ENCODE data around the gene RBBP8. TPM values are rescaled to one million over a fixed set of nuclear protein-coding genes. Genes with fewer than 3 reads are reported as not detected.
"Not testable (repeated sequence)": the region's sequence is repeated elsewhere in the genome, so short reads cannot be mapped to it uniquely, and the experiment has no call there.

RBBP8 gene
- total RNA-seq (2014; rRNA removed; shearing (Covaris generic)) = 58.1 and 76.6 TPM in 2 replicates

DNA sequence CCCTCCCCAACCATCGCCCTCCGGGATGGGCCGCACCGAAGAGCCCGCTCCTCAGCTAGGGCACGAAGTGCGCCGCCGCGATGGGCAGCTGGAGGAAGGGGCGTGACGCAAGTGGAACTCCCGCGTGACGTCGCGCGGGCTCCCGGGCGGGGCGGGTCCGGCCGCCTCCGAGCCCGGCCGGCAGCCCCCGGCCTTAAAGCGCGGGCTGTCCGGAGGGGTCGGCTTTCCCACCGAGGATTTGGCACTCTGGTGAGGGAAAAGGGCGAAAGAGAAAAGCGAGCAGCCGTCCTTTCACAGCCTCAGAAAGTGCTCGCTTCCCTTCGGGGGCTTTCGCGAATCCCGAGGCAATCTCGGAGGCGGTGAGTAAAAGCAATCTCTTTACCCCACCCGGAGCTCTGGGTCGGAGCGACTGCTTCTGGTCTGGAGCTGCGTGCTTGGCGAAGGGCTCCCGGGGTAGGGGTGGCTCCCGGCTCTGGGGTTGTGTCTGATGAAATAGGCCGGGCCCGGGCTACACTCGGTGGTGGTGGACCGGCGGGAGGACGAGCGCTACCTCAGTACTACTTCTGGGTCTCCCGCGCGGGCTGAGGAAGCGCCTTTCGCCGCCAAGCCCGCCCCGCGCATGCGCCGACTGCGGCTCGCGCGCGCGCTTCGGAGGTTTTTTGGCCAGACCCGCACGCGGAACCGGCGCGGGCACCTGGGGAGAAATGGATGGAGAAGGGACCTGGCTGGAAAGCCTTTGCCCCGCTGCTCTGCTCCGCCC is at the start of gene RBBP8:
TSS of gene RBBP8 (plus strand) at position 123 of the 760 bp plus-strand sequence. CDS start 3,524 bp downstream, outside the sequence.
- DNase-seq (ENCODE audit: low read depth) = peak; percentile 89

DNA sequence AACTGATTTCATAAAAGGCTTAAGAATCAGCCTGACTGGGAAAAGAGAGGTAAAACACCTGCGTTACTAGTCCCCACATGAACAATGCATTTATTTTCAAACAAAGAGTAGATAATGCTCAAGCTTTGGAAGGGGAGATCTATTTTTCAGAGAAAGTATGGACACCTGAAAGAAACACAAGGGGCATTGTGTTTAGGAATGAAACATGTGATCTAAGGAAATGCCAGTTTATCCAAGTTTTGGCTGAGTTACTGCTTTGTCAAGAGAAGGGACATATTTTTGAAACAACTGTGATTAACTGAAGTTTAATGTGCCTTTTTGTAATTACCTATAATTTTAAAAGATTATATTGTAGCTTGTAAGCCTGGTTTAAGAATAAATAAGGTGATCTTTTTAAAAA is 49.3 kb upstream of the RBBP8 start:
- DNase-seq (ENCODE audit: low read depth) = no peak

- not testable (repeated sequence) for DNase-seq (ENCODE audit: low read depth)
Observed at GRCh38 chr18:22885694-22886093, 47.4 kb upstream of the RBBP8 start.

DNA sequence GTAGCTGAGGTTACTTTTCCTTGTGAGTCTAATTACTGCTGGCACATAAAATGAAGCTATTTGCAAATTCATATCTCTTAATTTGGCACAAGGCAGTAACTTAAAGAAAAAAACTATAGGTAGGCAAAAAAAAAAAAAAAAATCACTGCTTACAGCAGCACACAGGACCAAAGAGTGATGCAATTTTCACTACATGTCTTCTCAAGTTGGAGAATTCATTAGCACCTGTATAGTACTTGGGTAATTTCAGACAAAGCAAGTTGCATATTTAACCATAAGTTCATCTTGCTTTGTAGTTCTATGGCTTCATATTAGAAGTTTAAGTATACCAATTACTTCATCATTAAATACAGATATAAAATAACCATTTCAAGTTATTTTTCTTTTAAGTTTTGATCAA is 33.7 kb upstream of the RBBP8 start:
- no peak for DNase-seq (ENCODE audit: low read depth)

- no peak for DNase-seq (ENCODE audit: low read depth)
Observed at GRCh38 chr18:22900558-22901238, 32.4 kb upstream of the RBBP8 start.

DNA sequence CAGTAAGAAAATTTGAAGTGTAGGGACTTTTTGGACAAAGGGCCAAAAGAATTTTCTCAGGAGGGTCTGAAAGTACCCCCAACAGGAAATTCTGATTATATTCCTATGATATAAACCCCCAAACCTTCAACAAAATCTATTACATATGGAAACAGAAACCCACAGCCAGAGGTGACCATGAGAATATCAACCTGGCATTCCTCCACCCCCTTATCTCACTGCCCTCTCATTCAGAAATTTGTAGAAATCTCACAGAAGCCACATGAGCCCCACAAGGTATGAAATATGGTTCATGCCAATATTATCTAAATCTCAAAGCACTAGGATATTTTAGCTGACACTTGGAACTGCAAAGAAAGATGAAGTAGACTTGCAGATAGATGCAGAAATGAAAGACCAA is 31.0 kb upstream of the RBBP8 start:
- no peak for DNase-seq (ENCODE audit: low read depth)

DNA sequence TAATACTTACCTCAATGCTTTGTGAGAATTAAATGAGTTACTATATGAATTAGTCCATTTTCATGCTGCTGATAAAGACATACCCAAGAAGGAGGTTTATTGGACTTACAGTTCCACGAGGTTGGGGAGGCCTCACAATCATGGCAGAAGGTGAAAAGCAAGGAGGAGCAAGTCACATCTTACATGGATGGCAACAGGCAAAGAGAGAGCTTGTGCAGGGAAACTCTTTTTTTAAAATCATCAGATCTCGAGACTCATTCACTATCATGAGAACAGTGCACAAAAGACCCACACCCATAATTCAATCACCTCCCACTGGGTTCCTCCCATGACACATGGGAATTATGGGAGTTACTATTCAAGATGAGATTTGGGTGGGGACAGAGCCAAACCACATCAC is 29.9 kb upstream of the RBBP8 start:
- DNase-seq (ENCODE audit: low read depth) = not testable (repeated sequence)

DNA sequence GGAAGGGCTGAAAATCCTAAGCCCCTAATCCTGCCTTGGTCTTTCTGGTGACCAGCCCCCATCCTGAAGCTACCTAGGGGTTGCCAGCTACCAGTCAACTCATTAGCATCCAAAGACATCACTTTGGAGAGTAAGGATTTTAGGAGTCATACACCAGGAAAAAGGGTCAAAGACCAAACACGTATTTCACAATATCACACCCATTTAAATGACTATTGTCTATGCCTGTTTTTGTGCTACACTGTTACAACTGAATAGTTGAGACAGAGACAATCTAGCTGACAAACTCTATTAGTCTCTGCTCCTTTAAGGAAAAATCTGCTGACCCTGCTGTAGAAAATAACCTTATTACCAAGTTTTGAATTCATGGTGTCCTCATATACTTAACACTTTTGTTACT is 21.0 kb upstream of the RBBP8 start:
- DNase-seq (ENCODE audit: low read depth) = no peak

DNA sequence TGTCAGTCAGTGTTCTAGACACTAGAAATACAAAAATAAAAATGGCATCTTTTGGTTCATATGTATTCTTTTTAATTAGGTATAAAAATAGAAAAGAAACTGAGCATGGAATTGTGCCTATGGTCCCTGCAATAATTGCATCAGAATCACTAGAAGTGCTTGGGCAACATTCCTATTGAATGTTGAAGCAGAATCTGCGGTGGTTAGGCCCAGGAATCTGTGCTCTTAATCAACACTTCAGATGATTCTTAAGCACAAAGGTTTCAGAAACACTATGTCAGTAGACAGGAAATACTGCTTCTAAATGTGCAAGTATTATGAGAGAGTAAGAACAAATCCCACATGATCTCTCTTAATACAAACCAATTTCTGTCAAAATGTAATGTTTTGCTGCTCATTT is 20.3 kb upstream of the RBBP8 start:
- no peak for DNase-seq (ENCODE audit: low read depth)

GRCh38 chr18:22913861-22914260 is 19.3 kb upstream of the RBBP8 start:
- DNase-seq (ENCODE audit: low read depth) = no peak

DNA sequence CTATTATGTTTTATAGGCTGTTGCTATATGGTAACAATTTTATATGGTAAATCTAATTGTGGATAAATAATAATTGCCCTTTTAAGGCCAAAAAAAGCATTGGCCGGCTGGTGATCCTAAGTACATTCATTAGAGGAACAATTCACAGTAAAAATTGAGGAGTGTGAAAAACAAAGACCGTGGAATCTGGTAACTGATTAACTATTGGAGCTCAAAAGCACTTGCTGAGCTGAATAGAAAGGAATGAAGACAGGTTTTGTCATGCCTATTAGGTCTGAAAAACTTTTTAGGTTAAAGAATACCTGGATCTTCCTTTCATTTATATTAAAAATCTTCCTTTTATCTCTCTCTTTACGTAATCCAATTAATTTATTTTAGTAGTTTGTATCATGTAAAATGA is 18.5 kb upstream of the RBBP8 start:
- no peak for DNase-seq (ENCODE audit: low read depth)

- DNase-seq (ENCODE audit: low read depth) = no peak
Observed at GRCh38 chr18:22915337-22915736, 17.8 kb upstream of the RBBP8 start.

DNA sequence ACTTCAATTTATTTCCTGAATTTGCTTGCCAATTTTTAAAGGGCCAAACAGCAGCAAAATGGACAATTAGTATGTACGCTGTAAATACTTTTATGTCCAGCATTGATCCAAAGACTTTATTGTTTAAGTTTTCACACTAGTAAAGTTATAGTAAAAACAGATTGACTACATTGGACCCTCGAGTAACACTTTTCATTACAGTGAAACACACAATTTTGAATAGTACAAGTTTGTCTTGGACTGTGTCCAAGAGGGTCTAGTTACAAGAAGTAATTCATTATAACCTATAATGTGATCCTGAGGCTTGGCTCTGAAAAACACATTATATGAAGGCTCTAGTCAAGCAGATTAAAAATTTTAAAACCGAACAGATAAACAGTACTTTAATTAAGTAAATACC is 11.4 kb upstream of the RBBP8 start:
- no peak for DNase-seq (ENCODE audit: low read depth)

DNA sequence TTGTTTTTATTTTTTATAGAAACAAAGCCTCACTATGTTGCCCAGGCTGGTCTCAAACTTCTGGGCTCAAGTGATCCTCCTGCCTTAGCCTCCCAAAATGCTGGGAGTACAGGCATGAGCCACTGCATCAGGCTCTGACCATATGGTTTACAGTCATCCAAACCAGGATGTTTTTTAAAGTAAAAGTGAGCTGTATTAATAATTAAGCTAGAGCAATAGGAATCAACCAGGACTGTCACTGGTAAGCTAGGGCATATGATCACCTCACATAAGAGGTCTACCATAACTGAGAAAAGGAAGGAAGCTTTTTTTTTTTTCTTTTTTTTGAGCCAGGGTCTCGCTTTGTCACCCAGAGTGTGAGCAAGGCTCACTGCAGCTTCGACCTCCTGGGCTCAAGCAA is 8.5 kb upstream of the RBBP8 start:
- no peak for DNase-seq (ENCODE audit: low read depth)

DNA sequence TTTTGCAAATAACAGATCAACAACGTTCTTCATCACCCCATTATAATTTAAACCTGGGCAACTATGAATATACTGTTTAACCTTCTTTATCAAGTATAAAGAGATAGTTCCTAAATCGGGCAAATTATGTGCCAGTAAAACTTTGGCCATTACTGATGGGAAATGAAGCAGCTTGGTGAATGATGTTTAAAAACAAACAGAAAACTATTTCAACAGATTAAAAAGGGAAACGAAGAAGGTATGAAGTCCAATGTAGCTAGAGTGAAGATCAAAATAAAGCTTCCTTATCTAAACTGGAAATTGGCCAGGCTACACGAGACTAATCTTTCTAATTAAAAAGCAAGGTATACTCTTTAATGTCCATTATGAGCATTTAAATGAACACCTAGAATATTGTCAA is 6.7 kb upstream of the RBBP8 start:
- no peak for DNase-seq (ENCODE audit: low read depth)

DNA sequence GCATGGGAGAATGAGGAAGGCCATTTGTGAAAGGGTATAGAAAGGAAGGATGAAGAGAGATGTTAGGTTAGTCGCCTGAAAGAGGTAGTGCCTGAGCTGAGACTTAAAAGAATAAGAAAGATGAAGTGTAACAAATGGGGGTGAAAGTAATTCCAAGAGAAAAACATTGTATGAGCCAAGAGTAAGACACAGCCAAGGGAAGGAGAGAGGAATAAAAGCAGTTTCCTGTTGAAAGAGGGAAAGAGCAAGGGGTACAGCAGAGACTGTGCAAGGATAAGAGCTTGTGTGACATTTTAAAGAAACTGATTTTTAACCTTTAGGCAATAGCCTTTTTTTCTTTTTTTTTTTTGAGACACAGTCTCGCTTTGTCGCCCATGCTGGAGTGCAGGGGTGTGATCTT is 4.8 kb upstream of the RBBP8 start:
- DNase-seq (ENCODE audit: low read depth) = no peak

- peak; percentile 69 for DNase-seq (ENCODE audit: low read depth)
Observed at GRCh38 chr18:22930089-22930713, 2.9 kb upstream of the RBBP8 start.

DNA sequence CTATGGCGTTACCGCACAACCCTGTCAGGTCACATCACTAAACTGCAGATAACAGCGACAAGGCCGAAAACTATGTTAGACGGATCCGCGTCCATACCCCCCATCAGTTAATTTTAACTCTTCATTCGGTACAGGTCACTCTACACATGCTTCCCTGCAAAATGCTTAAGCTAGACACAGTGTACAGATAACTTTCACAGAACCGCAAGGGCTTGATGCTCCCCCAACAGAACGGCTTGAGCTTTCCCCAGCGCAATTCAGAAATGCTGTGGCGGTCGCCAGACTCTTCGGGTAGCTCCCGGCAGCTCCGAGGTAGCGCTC is 283 bp upstream of the RBBP8 start:
- no peak for DNase-seq (ENCODE audit: low read depth)

GRCh38 chr18:22933966-22934423 is 867 bp downstream of the RBBP8 start:
- no peak for DNase-seq (ENCODE audit: low read depth)

- no peak for DNase-seq (ENCODE audit: low read depth)
Observed at GRCh38 chr18:22934789-22935188, 1.7 kb downstream of the RBBP8 start.

DNA sequence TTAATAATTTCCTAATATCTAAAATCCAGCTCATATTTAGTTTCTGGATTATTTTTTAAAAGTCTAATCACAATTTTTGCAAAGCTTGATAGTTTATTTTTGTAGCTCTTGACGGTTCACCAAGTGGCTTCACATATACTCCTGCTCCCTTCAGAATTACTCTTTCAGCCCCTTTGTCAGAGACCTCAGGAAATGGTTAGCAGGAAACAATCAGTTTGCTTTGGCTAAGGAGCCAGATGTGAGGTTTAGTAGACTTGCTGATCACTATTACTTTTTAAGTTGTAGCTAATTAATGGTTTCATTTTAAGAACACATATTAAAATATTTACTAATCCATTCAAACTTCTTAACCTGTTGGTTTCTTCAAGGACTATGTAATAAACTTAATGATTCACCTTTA is 2.3 kb downstream of the RBBP8 start:
- no peak for DNase-seq (ENCODE audit: low read depth)

- DNase-seq (ENCODE audit: low read depth) = no peak
Observed at GRCh38 chr18:22936515-22936914, 3.4 kb downstream of the RBBP8 start.

DNA sequence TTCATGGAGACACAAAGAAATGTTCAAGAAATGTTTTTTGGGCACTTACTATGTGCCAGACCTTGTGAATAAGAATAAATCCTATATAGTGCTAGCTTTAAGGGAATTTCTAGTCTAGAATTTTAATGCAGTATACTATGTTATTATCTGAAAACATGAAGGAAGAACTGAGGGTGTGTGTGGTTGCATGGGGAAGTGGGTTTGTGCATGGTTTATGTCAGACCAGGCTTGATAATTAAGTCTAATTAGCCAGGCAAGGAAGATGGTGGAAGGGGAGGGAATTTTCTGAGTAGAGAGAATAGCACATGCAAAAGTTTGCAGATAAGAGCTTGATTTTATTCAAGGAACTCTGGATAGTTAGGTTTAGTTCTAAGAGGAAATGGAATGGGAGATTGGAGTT is 6.5 kb downstream of the RBBP8 start:
- no peak for DNase-seq (ENCODE audit: low read depth)
